Measurements from ENCODE around the gene LRRC3.

The LRRC3 gene

GRCh38 chr21:44434568-44434925 is 20.8 kb upstream of the LRRC3 start:
- peaks cover 5% of the 10 kb centered on the region; the same call in 1 of the 2 replicates for H3K9me3 ChIP-seq (ENCODE audit: control insufficient read depth, insufficient read depth, low read depth, low read length)
- H3K27me3 ChIP-seq (ENCODE audit: control insufficient read depth, insufficient read depth, low read length), result no peaks in the 10 kb centered on the region
- H3K36me3 ChIP-seq (ENCODE audit: control insufficient read depth, insufficient read depth, low read length), result no peaks in the 10 kb centered on the region
- no peak overlapping the region for H3K9ac ChIP-seq (ENCODE audit: low read length)
- H3K27ac ChIP-seq (ENCODE audit: low read depth, low read length), result no peak overlapping the region
- H3K4me3 ChIP-seq (ENCODE audit: low read depth, low read length), result no peak overlapping the region
- H3K4me1 ChIP-seq (ENCODE audit: control insufficient read depth, insufficient read depth, low read length), result no peaks in the 10 kb centered on the region

GRCh38 chr21:44434936-44435635 is 20.2 kb upstream of the LRRC3 start:
- Histone ChIP-seq H3K27me3 (ENCODE audit: control insufficient read depth, insufficient read depth, low read length) (no peaks in the 10 kb centered on the region), H3K9me3 (ENCODE audit: control insufficient read depth, insufficient read depth, low read depth, low read length) (no peaks in the 10 kb centered on the region; the same call in 1 of the 2 replicates), H3K9ac (ENCODE audit: low read length) (no peak overlapping the region), H3K4me3 (ENCODE audit: low read depth, low read length) (no peak overlapping the region), H3K27ac (ENCODE audit: low read depth, low read length) (no peak overlapping the region), H3K36me3 (ENCODE audit: control insufficient read depth, insufficient read depth, low read length) (no peaks in the 10 kb centered on the region), H3K4me1 (ENCODE audit: control insufficient read depth, insufficient read depth, low read length) (no peaks in the 10 kb centered on the region)

GRCh38 chr21:44436111-44436611 is 19.1 kb upstream of the LRRC3 start:
- H3K4me1 ChIP-seq (ENCODE audit: control insufficient read depth, insufficient read depth, low read length), result no peaks in the 10 kb centered on the region
- no peak overlapping the region for H3K4me3 ChIP-seq (ENCODE audit: low read depth, low read length)
- no peak overlapping the region for H3K9ac ChIP-seq (ENCODE audit: low read length)
- no peaks in the 10 kb centered on the region for H3K36me3 ChIP-seq (ENCODE audit: control insufficient read depth, insufficient read depth, low read length)
- no peak overlapping the region for H3K27ac ChIP-seq (ENCODE audit: low read depth, low read length)
- no peaks in the 10 kb centered on the region for H3K9me3 ChIP-seq (ENCODE audit: control insufficient read depth, insufficient read depth, low read depth, low read length)
- H3K27me3 ChIP-seq (ENCODE audit: control insufficient read depth, insufficient read depth, low read length), result no peaks in the 10 kb centered on the region

- H3K9me3 ChIP-seq (ENCODE audit: control insufficient read depth, insufficient read depth, low read depth, low read length), result no peaks in the 10 kb centered on the region
- H3K4me3 ChIP-seq (ENCODE audit: low read depth, low read length), result no peak overlapping the region
- H3K9ac ChIP-seq (ENCODE audit: low read length), result no peak overlapping the region
- H3K27me3 ChIP-seq (ENCODE audit: control insufficient read depth, insufficient read depth, low read length), result no peaks in the 10 kb centered on the region
- no peak overlapping the region for H3K27ac ChIP-seq (ENCODE audit: low read depth, low read length)
- H3K36me3 ChIP-seq (ENCODE audit: control insufficient read depth, insufficient read depth, low read length), result no peaks in the 10 kb centered on the region
- H3K4me1 ChIP-seq (ENCODE audit: control insufficient read depth, insufficient read depth, low read length), result no peaks in the 10 kb centered on the region
Measured at GRCh38 chr21:44436958-44437357, 18.4 kb upstream of the LRRC3 start.

- H3K27ac ChIP-seq (ENCODE audit: low read depth, low read length), result no peak overlapping the region
- no peaks in the 10 kb centered on the region for H3K9me3 ChIP-seq (ENCODE audit: control insufficient read depth, insufficient read depth, low read depth, low read length)
- no peak overlapping the region for H3K4me3 ChIP-seq (ENCODE audit: low read depth, low read length)
- H3K9ac ChIP-seq (ENCODE audit: low read length), result no peak overlapping the region
- no peaks in the 10 kb centered on the region for H3K4me1 ChIP-seq (ENCODE audit: control insufficient read depth, insufficient read depth, low read length)
- H3K36me3 ChIP-seq (ENCODE audit: control insufficient read depth, insufficient read depth, low read length), result no peaks in the 10 kb centered on the region
- no peaks in the 10 kb centered on the region for H3K27me3 ChIP-seq (ENCODE audit: control insufficient read depth, insufficient read depth, low read length)
Measured at GRCh38 chr21:44437371-44437695, 18.0 kb upstream of the LRRC3 start.

GRCh38 chr21:44437696-44438431 is 17.4 kb upstream of the LRRC3 start:
- H3K9me3 ChIP-seq (ENCODE audit: control insufficient read depth, insufficient read depth, low read depth, low read length), result no peaks in the 10 kb centered on the region
- H3K4me3 ChIP-seq (ENCODE audit: low read depth, low read length), result no peak overlapping the region
- no peak overlapping the region for H3K27ac ChIP-seq (ENCODE audit: low read depth, low read length)
- H3K4me1 ChIP-seq (ENCODE audit: control insufficient read depth, insufficient read depth, low read length), result no peaks in the 10 kb centered on the region
- no peaks in the 10 kb centered on the region for H3K27me3 ChIP-seq (ENCODE audit: control insufficient read depth, insufficient read depth, low read length)
- no peaks in the 10 kb centered on the region for H3K36me3 ChIP-seq (ENCODE audit: control insufficient read depth, insufficient read depth, low read length)
- no peak overlapping the region for H3K9ac ChIP-seq (ENCODE audit: low read length)

- Histone ChIP-seq H3K9ac (ENCODE audit: low read length) (no peak overlapping the region), H3K4me1 (ENCODE audit: control insufficient read depth, insufficient read depth, low read length) (no peaks in the 10 kb centered on the region), H3K27me3 (ENCODE audit: control insufficient read depth, insufficient read depth, low read length) (no peaks in the 10 kb centered on the region)
Measured at GRCh38 chr21:44438531-44439210, 16.6 kb upstream of the LRRC3 start.

GRCh38 chr21:44439211-44439600 is 16.1 kb upstream of the LRRC3 start:
- Histone ChIP-seq H3K4me1 (ENCODE audit: control insufficient read depth, insufficient read depth, low read length) (no peaks in the 10 kb centered on the region), H3K4me3 (ENCODE audit: low read depth, low read length) (no peak overlapping the region), H3K27me3 (ENCODE audit: control insufficient read depth, insufficient read depth, low read length) (no peaks in the 10 kb centered on the region), H3K9ac (ENCODE audit: low read length) (no peak overlapping the region), H3K27ac (ENCODE audit: low read depth, low read length) (no peak overlapping the region), H3K9me3 (ENCODE audit: control insufficient read depth, insufficient read depth, low read depth, low read length) (no peaks in the 10 kb centered on the region), H3K36me3 (ENCODE audit: control insufficient read depth, insufficient read depth, low read length) (no peaks in the 10 kb centered on the region)

More at GRCh38 chr21:44438531-44439210, 16.6 kb upstream of the LRRC3 start:
- no peak overlapping the region for H3K4me3 ChIP-seq (ENCODE audit: low read depth, low read length)
- no peaks in the 10 kb centered on the region for H3K36me3 ChIP-seq (ENCODE audit: control insufficient read depth, insufficient read depth, low read length)
- no peaks in the 10 kb centered on the region for H3K9me3 ChIP-seq (ENCODE audit: control insufficient read depth, insufficient read depth, low read depth, low read length)
- H3K27ac ChIP-seq (ENCODE audit: low read depth, low read length), result no peak overlapping the region

GRCh38 chr21:44440241-44441040 is 14.9 kb upstream of the LRRC3 start:
- no peak overlapping the region for H3K9ac ChIP-seq (ENCODE audit: low read length)
- H3K4me1 ChIP-seq (ENCODE audit: control insufficient read depth, insufficient read depth, low read length), result no peaks in the 10 kb centered on the region
- H3K9me3 ChIP-seq (ENCODE audit: control insufficient read depth, insufficient read depth, low read depth, low read length), result no peaks in the 10 kb centered on the region
- no peaks in the 10 kb centered on the region for H3K36me3 ChIP-seq (ENCODE audit: control insufficient read depth, insufficient read depth, low read length)
- H3K27ac ChIP-seq (ENCODE audit: low read depth, low read length), result no peak overlapping the region
- no peak overlapping the region for H3K4me3 ChIP-seq (ENCODE audit: low read depth, low read length)
- H3K27me3 ChIP-seq (ENCODE audit: control insufficient read depth, insufficient read depth, low read length), result no peaks in the 10 kb centered on the region

- Histone ChIP-seq H3K4me3 (ENCODE audit: low read depth, low read length) (no peak overlapping the region), H3K36me3 (ENCODE audit: control insufficient read depth, insufficient read depth, low read length) (no peaks in the 10 kb centered on the region), H3K27ac (ENCODE audit: low read depth, low read length) (no peak overlapping the region), H3K9ac (ENCODE audit: low read length) (no peak overlapping the region), H3K9me3 (ENCODE audit: control insufficient read depth, insufficient read depth, low read depth, low read length) (no peaks in the 10 kb centered on the region), H3K27me3 (ENCODE audit: control insufficient read depth, insufficient read depth, low read length) (no peaks in the 10 kb centered on the region), H3K4me1 (ENCODE audit: control insufficient read depth, insufficient read depth, low read length) (no peaks in the 10 kb centered on the region)
Measured at GRCh38 chr21:44441041-44441400, 14.3 kb upstream of the LRRC3 start.
